DND-41 (cell line): Measurements from ENCODE around the gene NDUFS1.

Experiments
- ATAC-seq: fragments of 200-7000 bp; cut with Tn5 transposase; 3 replicates; pipeline ENCODE4 v1.9.1; 2021; ENCODE audit warnings: low read depth; ENCODE audit not compliant: insufficient read depth
- DNase-seq: peaks from one replicate; pipeline ENCODE4 v3.0.0-alpha.2; 2020
- H2AFZ ChIP-seq: 2 replicates; pipeline ENCODE4 v1.6.0; 2012; ENCODE audit warnings: low read depth, low read length
- H3K27ac ChIP-seq: 2 replicates; pipeline ENCODE4 v1.5.1; 2012; ENCODE audit warnings: low read length, inconsistent platforms
- H3K27me3 ChIP-seq: fragments of 200-600 bp; sonication (generic); 2 replicates; pipeline ENCODE4 v1.6.0; 2012; ENCODE audit warnings: low read length, mild to moderate bottlenecking, inconsistent platforms; ENCODE audit not compliant: insufficient read depth, poor library complexity
- H3K36me3 ChIP-seq: 2 replicates; pipeline ENCODE4 v1.5.1; 2012; ENCODE audit warnings: low read length, inconsistent platforms; ENCODE audit not compliant: insufficient read depth
- H3K4me1 ChIP-seq: 2 replicates; pipeline ENCODE4 v1.5.1; 2012; ENCODE audit warnings: mild to moderate bottlenecking, low read length; ENCODE audit not compliant: insufficient read depth
- H3K4me2 ChIP-seq: 2 replicates; pipeline ENCODE4 v1.6.0; 2012; ENCODE audit warnings: mild to moderate bottlenecking, moderate library complexity, low read length, inconsistent platforms; ENCODE audit not compliant: insufficient read depth
- H3K4me3 ChIP-seq, 2 experiments: fragments of 200-600 bp in 1 of 2; shearing (Covaris generic) in 1 of 2; 2 replicates each; pipeline ENCODE4 v1.5.1; 2012 to 2016; ENCODE audit warnings: inconsistent platforms in 2 of 2, low read length in 2 of 2, mild to moderate bottlenecking in 2 of 2, low read depth in 1 of 2, moderate library complexity in 1 of 2
- H3K79me2 ChIP-seq: 2 replicates; pipeline ENCODE4 v1.6.0; 2012; ENCODE audit warnings: low read length, inconsistent platforms; ENCODE audit not compliant: insufficient read depth
- H3K9ac ChIP-seq: 2 replicates; pipeline ENCODE4 v1.6.0; 2012; ENCODE audit warnings: low read depth, mild to moderate bottlenecking, inconsistent platforms, low read length, moderate library complexity
- H3K9me3 ChIP-seq: 2 replicates; pipeline ENCODE4 v1.5.1; 2012; ENCODE audit warnings: low read length, moderate library complexity, mild to moderate bottlenecking, inconsistent platforms; ENCODE audit not compliant: insufficient read depth, severe bottlenecking
- H4K20me1 ChIP-seq: 2 replicates; pipeline ENCODE4 v1.6.0; 2012; ENCODE audit warnings: low read length; ENCODE audit not compliant: insufficient read depth
- CTCF ChIP-seq: IDR thresholded peaks from 2 replicates; pipeline ENCODE4 v1.5.1; 2012; ENCODE audit warnings: borderline replicate concordance, low read length, moderate library complexity, mild to moderate bottlenecking; ENCODE audit not compliant: poor library complexity, severe bottlenecking; ENCODE audit errors: extremely low read depth
- EZH2 ChIP-seq: IDR thresholded peaks from 3 replicates; pipeline ENCODE4 v1.6.1; 2012; ENCODE audit warnings: borderline replicate concordance, low read depth, mild to moderate bottlenecking, moderate library complexity, low read length, inconsistent platforms; ENCODE audit not compliant: severe bottlenecking

The NDUFS1 gene

GRCh38 chr2:206198677-206199076 lies 39.4 kb upstream of the NDUFS1 start:
- Histone ChIP-seq H3K4me2 (no peak overlapping the region), H3K36me3 (no peaks in the 10 kb centered on the region), H4K20me1 (no peaks in the 10 kb centered on the region), H3K27me3 (no peaks in the 10 kb centered on the region), H3K4me1 (no peaks in the 10 kb centered on the region), H3K27ac (no peak overlapping the region), H3K4me3 (no peak overlapping the region), H2AFZ (no peak overlapping the region), H3K9me3 (no peaks in the 10 kb centered on the region), H3K9ac (no peak overlapping the region), H3K79me2 (no peaks in the 10 kb centered on the region)
- DNase-seq, result no peak
- ATAC-seq, result no peak
- TF ChIP-seq CTCF (no peak), EZH2 (no peak)

GRCh38 chr2:206193671-206194357 lies 34.6 kb upstream of the NDUFS1 start:
- no peaks in the 10 kb centered on the region for H3K36me3 ChIP-seq
- TF ChIP-seq EZH2, result no peak
- no peak for TF ChIP-seq CTCF
- no peak overlapping the region for H3K4me2 ChIP-seq
- no peaks in the 10 kb centered on the region for H3K79me2 ChIP-seq
- H4K20me1 ChIP-seq, result no peaks in the 10 kb centered on the region
- no peak overlapping the region for H3K27ac ChIP-seq
- no peaks in the 10 kb centered on the region for H3K9me3 ChIP-seq
- no peaks in the 10 kb centered on the region for H3K27me3 ChIP-seq
- no peaks in the 10 kb centered on the region for H3K4me1 ChIP-seq
- H3K4me3 ChIP-seq, result no peak overlapping the region
- no peak overlapping the region for H2AFZ ChIP-seq
- no peak for ATAC-seq
- no peak for DNase-seq
- no peak overlapping the region for H3K9ac ChIP-seq

GRCh38 chr2:206192157-206192556 lies 32.9 kb upstream of the NDUFS1 start:
- no peak overlapping the region for H3K4me3 ChIP-seq
- TF ChIP-seq EZH2 (no peak), CTCF (no peak)
- H3K4me2 ChIP-seq, result no peak overlapping the region
- no peak overlapping the region for H2AFZ ChIP-seq
- no peaks in the 10 kb centered on the region for H3K9me3 ChIP-seq
- no peaks in the 10 kb centered on the region for H4K20me1 ChIP-seq
- DNase-seq (no peak), ATAC-seq (no peak)
- H3K4me1 ChIP-seq, result no peaks in the 10 kb centered on the region
- peaks cover 2% of the 10 kb centered on the region for H3K27me3 ChIP-seq
- no peak overlapping the region for H3K27ac ChIP-seq
- H3K79me2 ChIP-seq, result no peaks in the 10 kb centered on the region
- H3K9ac ChIP-seq, result no peak overlapping the region
- no peaks in the 10 kb centered on the region for H3K36me3 ChIP-seq
